Esophagus muscularis mucosa (tissue), 4 donors: ENCODE results near the gene FGF12. TPM values are rescaled to one million over a fixed set of nuclear protein-coding genes. Genes with fewer than 3 reads are reported as not detected.

Experiments used
- DNase-seq: peaks from one replicate; pipeline ENCODE4 v3.0.0-alpha.2; 2017; ENCODE audit errors: extremely low spot score
- H3K27ac ChIP-seq, 4 donors: fragments of 200-600 bp; sonication (generic); replicated peaks in 1 of 4; 1 replicate in 3 of 4; 2 replicates in 1 of 4; pipeline ENCODE4 v1.5.1; 2016 to 2019; ENCODE audit warnings: mild to moderate bottlenecking in 1 of 4
- H3K27me3 ChIP-seq, 4 donors: fragments of 200-600 bp; sonication (generic); one replicate each; pipeline versions ENCODE4 v1.5.1 to v1.6.0; 2016 to 2019
- H3K36me3 ChIP-seq, 4 donors: fragments of 200-600 bp; sonication (generic); one replicate each; pipeline ENCODE4 v1.5.1; 2016 to 2019
- H3K4me1 ChIP-seq, 4 donors: fragments of 200-600 bp; sonication (generic); one replicate each; pipeline ENCODE4 v1.5.1; 2016 to 2019
- H3K4me3 ChIP-seq, 4 donors: fragments of 200-600 bp; sonication (generic); 1 replicate in 2 of 4; 2 replicates in 2 of 4; pipeline ENCODE4 v1.5.1; 2016 to 2019; ENCODE audit warnings: mild to moderate bottlenecking in 4 of 4, moderate library complexity in 1 of 4
- H3K9me3 ChIP-seq, 4 donors: fragments of 200-600 bp; sonication (generic); 1 replicate in 3 of 4; 2 replicates in 1 of 4; pipeline ENCODE4 v1.5.1; 2016 to 2019
- CTCF ChIP-seq, 3 experiments: fragments of 200-600 bp in 2 of 3; fragments of 450-650 bp in 1 of 3; sonication (generic) in 2 of 3; IDR thresholded peaks; one replicate each; pipeline ENCODE4 v1.5.1; 2017 to 2019; ENCODE audit warnings: antibody characterized with exemption in 3 of 3, mild to moderate bottlenecking in 2 of 3, moderate library complexity in 1 of 3
- EP300 ChIP-seq: sonication (generic); formaldehyde crosslinking; IDR thresholded peaks from one replicate; pipeline ENCODE4 v1.6.1; 2017; ENCODE audit warnings: antibody characterized with exemption
- POLR2A ChIP-seq: fragments of 450-650 bp; IDR thresholded peaks from one replicate; pipeline ENCODE4 v1.6.1; 2017; ENCODE audit warnings: antibody characterized with exemption, moderate library complexity, mild to moderate bottlenecking, low read depth
- POLR2AphosphoS5 ChIP-seq, 2 donors: sonication (generic); formaldehyde crosslinking; IDR thresholded peaks; one replicate each; pipeline ENCODE4 v1.6.1; 2017; ENCODE audit warnings: antibody characterized with exemption in 2 of 2
- WGBS: methylation state at CpG from one replicate; pipeline ENCODE4 v1.1.5; 2018; 5-methylcytosine and 5-hydroxymethylcytosine counted together
- intact Hi-C: fragments of 100-400 bp; cut with DNase I; formaldehyde crosslinking; loops from one replicate; pipeline ENCODE4 v1.15.1; 2023
- total RNA-seq, 4 donors: library from RNA; depleted of rRNA; stranded (reverse); fragments of >200 nt; gene quantifications; one replicate each; pipeline versions ENCODE4 v1.1.0 to v1.2.1, GENCODE V29; 2016

The FGF12 gene
- total RNA-seq, 4 donors from 2014 or later: 4.6 to 19.5 (median 10.2) TPM

- Histone ChIP-seq H3K27ac (no peak overlapping the region), H3K27me3 (no peaks in the 10 kb centered on the region), H3K9me3 (no peaks in the 10 kb centered on the region), H3K36me3 (no peaks in the 10 kb centered on the region), H3K4me3 (no peak overlapping the region), H3K4me1 (peaks cover 0 to 3% (median 0%) of the 10 kb centered on the region in 4 donors)
- intact Hi-C loops: no loop called here
- no peak for TF ChIP-seq EP300
- TF ChIP-seq POLR2A: no peak
- TF ChIP-seq CTCF (IDR thresholded peaks at IDR 0.05): no peak
- TF ChIP-seq POLR2AphosphoS5 (IDR thresholded peaks at IDR 0.05): no peak
- DNase-seq: no peak
Observed at GRCh38 chr3:192563417-192563816, 163.9 kb downstream of the FGF12 start.

- 66% methylated on average over 5 of the region's 5 CpGs for WGBS
- Histone ChIP-seq H3K9me3 (no peaks in the 10 kb centered on the region), H3K27me3 (no peaks in the 10 kb centered on the region), H3K4me3 (no peak overlapping the region), H3K4me1 (no peaks in the 10 kb centered on the region), H3K27ac (no peak overlapping the region), H3K36me3 (no peaks in the 10 kb centered on the region)
- TF ChIP-seq EP300 (no peak), POLR2A (no peak), CTCF (IDR thresholded peaks at IDR 0.05) (no peak), POLR2AphosphoS5 (IDR thresholded peaks at IDR 0.05) (no peak)
- intact Hi-C loops: no loop called here
- DNase-seq: no peak
Observed at GRCh38 chr3:192553707-192554106, 173.6 kb downstream of the FGF12 start.

- Histone ChIP-seq H3K4me1 (no peaks in the 10 kb centered on the region), H3K4me3 (no peak overlapping the region), H3K9me3 (no peaks in the 10 kb centered on the region), H3K27me3 (no peaks in the 10 kb centered on the region), H3K27ac (no peak overlapping the region), H3K36me3 (no peaks in the 10 kb centered on the region)
- WGBS: 36% methylated on average over 1 of the region's 1 CpG
- no peak for DNase-seq
- intact Hi-C loops: no loop called here
- TF ChIP-seq EP300: no peak
- no peak for TF ChIP-seq POLR2A
- no peak for TF ChIP-seq POLR2AphosphoS5 (IDR thresholded peaks at IDR 0.05)
- no peak for TF ChIP-seq CTCF (IDR thresholded peaks at IDR 0.05)
Observed at GRCh38 chr3:192550356-192550755, 177.0 kb downstream of the FGF12 start.

- WGBS: 52% methylated on average over 5 of the region's 5 CpGs
- intact Hi-C loops: no loop called here
- DNase-seq: no peak
- H3K27me3 ChIP-seq: no peaks in the 10 kb centered on the region
- TF ChIP-seq CTCF (IDR thresholded peaks at IDR 0.05) (no peak), POLR2AphosphoS5 (IDR thresholded peaks at IDR 0.05) (no peak), EP300 (no peak), POLR2A (no peak)
- no peaks in the 10 kb centered on the region for H3K36me3 ChIP-seq
- no peak overlapping the region for H3K4me3 ChIP-seq
- no peaks in the 10 kb centered on the region for H3K4me1 ChIP-seq
- no peaks in the 10 kb centered on the region for H3K9me3 ChIP-seq
- H3K27ac ChIP-seq: no peak overlapping the region
Observed at GRCh38 chr3:192545333-192545732, 182.0 kb downstream of the FGF12 start.

- no peak for DNase-seq
- no peak overlapping the region for H3K4me3 ChIP-seq
- intact Hi-C loops: no loop called here
Observed at GRCh38 chr3:192543163-192543562, 184.2 kb downstream of the FGF12 start.

More at GRCh38 chr3:192543163-192543562, 184.2 kb downstream of the FGF12 start:
- WGBS: 81% methylated on average over 3 of the region's 3 CpGs
- Histone ChIP-seq H3K27ac (no peak overlapping the region), H3K27me3 (no peaks in the 10 kb centered on the region), H3K4me1 (no peaks in the 10 kb centered on the region), H3K36me3 (no peaks in the 10 kb centered on the region), H3K9me3 (peaks cover 0 to 3% (median 0%) of the 10 kb centered on the region in 4 donors)
- TF ChIP-seq EP300: no peak
- no peak for TF ChIP-seq CTCF (IDR thresholded peaks at IDR 0.05)
- TF ChIP-seq POLR2AphosphoS5 (IDR thresholded peaks at IDR 0.05): no peak
- TF ChIP-seq POLR2A: no peak
